MM.1S (cell line): Measurements from ENCODE around the gene FAM227B.

ENCODE experiments used
- CTCF ChIP-seq: fragments of 300-600 bp; sonication (generic); IDR thresholded peaks from 2 replicates; pipeline ENCODE4 v1.5.1; 2016; ENCODE audit warnings: antibody characterized with exemption, low read length, mixed read lengths
- EZH2 ChIP-seq: fragments of 300-600 bp; sonication (generic); optimal IDR thresholded peaks from 2 replicates; pipeline ENCODE3; 2017; ENCODE audit warnings: low read depth, mild to moderate bottlenecking, antibody characterized with exemption, low read length, mixed read lengths
- EZH2phosphoT487 ChIP-seq: fragments of 300-600 bp; sonication (generic); IDR thresholded peaks from 2 replicates; pipeline ENCODE4 v1.6.1; 2018; ENCODE audit warnings: antibody characterized with exemption, low read length

GRCh38 chr15:49436751-49437150, 183.9 kb downstream of the FAM227B start:
- TF ChIP-seq CTCF (no peak), EZH2phosphoT487 (no peak), EZH2 (no peak)
